ENCODE data around the gene CD19. TPM values are rescaled to one million over a fixed set of nuclear protein-coding genes. Genes with fewer than 3 reads are reported as not detected.

CD19 gene
- total RNA-seq, 6 donors from 2014 or later = 0.46 to 1.4 (median 0.89) TPM; not detected in 1

DNA sequence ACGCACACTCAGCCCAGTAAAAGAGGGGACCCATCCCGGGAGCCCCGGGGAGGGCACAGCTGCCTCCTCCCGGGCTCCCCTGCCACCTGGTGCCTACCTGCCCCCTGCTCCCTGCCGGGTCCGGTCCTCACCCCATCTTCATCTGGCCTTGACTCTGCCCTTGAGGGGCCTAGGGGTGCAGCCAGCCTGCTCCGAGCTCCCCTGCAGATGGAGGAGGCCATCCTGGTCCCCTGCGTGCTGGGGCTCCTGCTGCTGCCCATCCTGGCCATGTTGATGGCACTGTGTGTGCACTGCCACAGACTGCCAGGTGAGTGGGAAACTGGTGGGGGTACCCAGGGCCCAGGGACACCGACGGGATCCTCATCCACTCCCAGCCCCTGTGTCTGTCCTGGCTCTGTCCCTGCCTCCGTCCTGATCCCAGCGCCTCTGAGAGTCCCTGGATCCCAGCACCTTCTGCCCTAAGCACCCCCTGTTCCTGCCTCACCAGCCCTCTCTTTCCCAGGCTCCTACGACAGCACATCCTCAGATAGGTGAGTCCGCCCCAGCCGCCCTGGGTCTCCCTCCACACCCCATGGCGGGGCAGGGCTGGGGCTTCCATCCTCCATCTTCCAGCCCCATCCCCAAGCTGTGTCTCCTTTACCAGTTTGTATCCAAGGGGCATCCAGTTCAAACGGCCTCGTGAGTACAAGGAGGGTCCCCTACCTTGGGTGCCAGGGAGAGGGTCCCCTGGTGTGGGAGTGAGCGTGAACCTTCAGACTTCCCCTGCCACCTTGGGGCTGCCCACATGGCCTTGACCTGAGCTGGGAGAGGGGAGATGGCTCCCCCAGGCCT, 53.7 kb downstream of the CD19 start:
- Histone ChIP-seq H3K4me1 (peaks cover 0 to 9% (median 5%) of the 10 kb centered on the region in 4 donors), H3K36me3 (peaks cover 0 to 96% (median 69%) of the 10 kb centered on the region in 4 donors), H3K4me3 (peak overlapping the region in 3 of 4 donors; percentile 37 to 47 (median 43)), H3K9me3 (peaks cover 0 to 11% (median 1%) of the 10 kb centered on the region in 4 donors), H3K27me3 (no peaks in the 10 kb centered on the region), H3K27ac (peak overlapping the region in 2 of 4 donors; percentile 37 to 73)
- TF ChIP-seq POLR2A (IDR thresholded peaks at IDR 0.05) (no peak), POLR2AphosphoS5 (IDR thresholded peaks at IDR 0.05) (no peak), EP300 (IDR thresholded peaks at IDR 0.05) (no peak)
- TF ChIP-seq, protein P1, sequence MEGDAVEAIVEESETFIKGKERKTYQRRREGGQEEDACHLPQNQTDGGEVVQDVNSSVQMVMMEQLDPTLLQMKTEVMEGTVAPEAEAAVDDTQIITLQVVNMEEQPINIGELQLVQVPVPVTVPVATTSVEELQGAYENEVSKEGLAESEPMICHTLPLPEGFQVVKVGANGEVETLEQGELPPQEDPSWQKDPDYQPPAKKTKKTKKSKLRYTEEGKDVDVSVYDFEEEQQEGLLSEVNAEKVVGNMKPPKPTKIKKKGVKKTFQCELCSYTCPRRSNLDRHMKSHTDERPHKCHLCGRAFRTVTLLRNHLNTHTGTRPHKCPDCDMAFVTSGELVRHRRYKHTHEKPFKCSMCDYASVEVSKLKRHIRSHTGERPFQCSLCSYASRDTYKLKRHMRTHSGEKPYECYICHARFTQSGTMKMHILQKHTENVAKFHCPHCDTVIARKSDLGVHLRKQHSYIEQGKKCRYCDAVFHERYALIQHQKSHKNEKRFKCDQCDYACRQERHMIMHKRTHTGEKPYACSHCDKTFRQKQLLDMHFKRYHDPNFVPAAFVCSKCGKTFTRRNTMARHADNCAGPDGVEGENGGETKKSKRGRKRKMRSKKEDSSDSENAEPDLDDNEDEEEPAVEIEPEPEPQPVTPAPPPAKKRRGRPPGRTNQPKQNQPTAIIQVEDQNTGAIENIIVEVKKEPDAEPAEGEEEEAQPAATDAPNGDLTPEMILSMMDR (IDR thresholded peaks at IDR 0.05) = no peak
- DNase-seq (peak in 1 of 2 donors; percentile 66), ATAC-seq (ENCODE audit: low FRiP score in 2 of 2) (peak in 1 of 2 donors; percentile 12)
- WGBS, 2 donors = 82 to 86% methylated on average over 11 to 15 of the region's 19 CpGs

DNA sequence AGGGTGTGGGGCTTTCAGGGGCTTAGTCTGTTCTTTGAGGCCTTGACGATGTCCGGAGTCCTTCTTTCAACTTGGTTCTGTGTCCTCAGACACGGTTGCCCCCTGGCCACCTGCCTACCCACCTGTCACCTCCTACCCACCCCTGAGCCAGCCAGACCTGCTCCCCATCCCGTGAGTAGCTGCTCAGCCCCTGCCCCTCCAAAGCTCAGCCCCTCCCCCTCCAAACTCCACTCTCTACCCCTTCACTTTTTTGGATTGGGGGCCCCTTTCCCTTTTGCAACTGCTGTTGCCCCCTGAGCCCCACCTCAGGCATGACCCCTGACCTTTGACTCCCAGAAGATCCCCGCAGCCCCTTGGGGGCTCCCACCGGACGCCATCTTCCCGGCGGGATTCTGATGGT, 54.3 kb downstream of the CD19 start:
- H3K4me3 ChIP-seq = peak overlapping the region in 3 of 4 donors; percentile 37 to 47 (median 43)
- WGBS, 2 donors = 86 to 96% methylated on average over 9 of the region's 9 CpGs
- H3K36me3 ChIP-seq = peaks cover 0 to 89% (median 64%) of the 10 kb centered on the region in 4 donors
- peak overlapping the region in 2 of 4 donors; percentile 37 to 73 for H3K27ac ChIP-seq
- no peak for ATAC-seq (ENCODE audit: low FRiP score in 2 of 2)
- peaks cover 0 to 9% (median 5%) of the 10 kb centered on the region in 4 donors for H3K4me1 ChIP-seq
- TF ChIP-seq, protein P1 (IDR thresholded peaks at IDR 0.05) = no peak
- TF ChIP-seq POLR2AphosphoS5 (IDR thresholded peaks at IDR 0.05) (no peak), EP300 (IDR thresholded peaks at IDR 0.05) (no peak), POLR2A (IDR thresholded peaks at IDR 0.05) (no peak)
- no peak for DNase-seq
- H3K27me3 ChIP-seq = no peaks in the 10 kb centered on the region
- H3K9me3 ChIP-seq = peaks cover 0 to 11% (median 1%) of the 10 kb centered on the region in 4 donors

DNA sequence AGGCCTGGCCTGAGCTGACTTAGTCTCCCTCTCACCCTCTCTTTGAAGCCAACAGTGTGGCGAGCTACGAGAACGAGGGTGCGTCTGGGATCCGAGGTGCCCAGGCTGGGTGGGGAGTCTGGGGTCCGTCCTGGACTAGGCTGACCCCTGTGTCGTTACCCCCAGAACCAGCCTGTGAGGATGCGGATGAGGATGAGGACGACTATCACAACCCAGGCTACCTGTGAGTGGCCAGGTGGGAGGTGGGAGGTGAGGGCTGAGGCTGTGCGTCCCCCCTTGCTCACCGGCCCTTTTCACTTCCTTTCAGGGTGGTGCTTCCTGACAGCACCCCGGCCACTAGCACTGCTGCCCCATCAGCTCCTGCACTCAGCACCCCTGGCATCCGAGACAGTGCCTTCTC, 54.7 kb downstream of the CD19 start:
- ATAC-seq (ENCODE audit: low FRiP score in 2 of 2) = no peak
- no peak for DNase-seq
- H3K27ac ChIP-seq = peak overlapping the region in 2 of 4 donors; percentile 37 to 73
- 87 to 94% methylated on average over 12 to 13 of the region's 13 CpGs for WGBS, 2 donors
- H3K27me3 ChIP-seq = no peaks in the 10 kb centered on the region
- peaks cover 0 to 9% (median under 1%) of the 10 kb centered on the region in 4 donors for H3K9me3 ChIP-seq
- peaks cover 0 to 9% (median 5%) of the 10 kb centered on the region in 4 donors for H3K4me1 ChIP-seq
- H3K36me3 ChIP-seq = peaks cover 0 to 85% (median 59%) of the 10 kb centered on the region in 4 donors
- TF ChIP-seq, protein P1 (IDR thresholded peaks at IDR 0.05) = no peak
- TF ChIP-seq POLR2A (IDR thresholded peaks at IDR 0.05) = no peak
- no peak for TF ChIP-seq POLR2AphosphoS5 (IDR thresholded peaks at IDR 0.05)
- TF ChIP-seq EP300 (IDR thresholded peaks at IDR 0.05) = no peak
- peak overlapping the region in 3 of 4 donors; percentile 37 to 47 (median 43) for H3K4me3 ChIP-seq

DNA sequence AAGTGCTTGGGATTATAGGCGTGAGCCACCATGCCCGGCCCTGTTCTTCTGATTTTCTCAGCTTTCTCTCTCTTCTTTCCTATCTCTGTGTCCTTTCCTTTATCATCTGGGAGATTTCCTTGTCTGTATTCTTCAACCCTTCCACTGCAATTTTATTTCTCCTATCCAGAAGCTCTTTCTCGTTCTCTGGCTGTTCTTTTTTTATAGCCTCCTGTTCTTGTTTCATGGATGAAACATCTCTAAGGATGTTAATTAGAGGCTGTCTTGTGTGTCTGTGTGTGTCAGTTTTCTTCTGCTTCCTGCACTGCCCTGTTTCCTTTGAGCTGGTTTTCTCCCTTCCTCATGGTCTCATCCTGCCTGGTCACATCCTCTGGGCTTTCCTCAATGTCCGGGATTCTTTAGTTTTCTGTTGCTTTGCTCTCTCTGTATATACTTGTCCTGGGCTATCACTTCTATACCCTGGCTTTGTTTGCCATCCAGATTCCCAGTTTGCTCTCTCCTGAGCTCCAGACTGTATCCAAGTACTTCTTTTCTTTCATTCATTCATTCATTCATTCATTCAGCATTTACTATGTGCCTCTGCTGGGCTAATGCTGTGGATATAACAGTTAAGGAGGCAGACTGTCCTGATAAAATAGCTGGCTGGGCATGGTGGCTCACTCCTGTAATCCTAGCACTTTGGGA, 55.5 kb downstream of the CD19 start:
- no peak for ATAC-seq (ENCODE audit: low FRiP score in 2 of 2)
- H3K9me3 ChIP-seq = peaks cover 0 to 7% (median 0%) of the 10 kb centered on the region in 4 donors
- peaks cover 0 to 77% (median 51%) of the 10 kb centered on the region in 4 donors for H3K36me3 ChIP-seq
- WGBS, 2 donors = 89 to 95% methylated on average over 4 of the region's 4 CpGs
- no peaks in the 10 kb centered on the region for H3K27me3 ChIP-seq
- TF ChIP-seq EP300 (IDR thresholded peaks at IDR 0.05) (no peak), POLR2AphosphoS5 (IDR thresholded peaks at IDR 0.05) (no peak), POLR2A (IDR thresholded peaks at IDR 0.05) (no peak)
- TF ChIP-seq, protein P1 (IDR thresholded peaks at IDR 0.05) = no peak
- no peak overlapping the region for H3K4me3 ChIP-seq
- H3K27ac ChIP-seq = no peak overlapping the region
- DNase-seq = no peak
- H3K4me1 ChIP-seq = peaks cover 0 to 9% (median 5%) of the 10 kb centered on the region in 4 donors

Other genes starting within 250 kb of the CD19 start
- gene EIF3C, start 220.5 kb upstream of the CD19 start, total RNA-seq = 100 to 1,000 TPM; 218 to 799 (median 446) TPM
- gene NPIPB9, start 180.2 kb upstream of the CD19 start, total RNA-seq = 10 to 100 TPM in 2 of 6 donors, 1 to 10 TPM in 3, not detected in 1; 1.1 to 15.7 (median 4.7) TPM
- 100 to 1,000 TPM in 4 of 6 donors, 10 to 100 TPM in 2; 90.9 to 291 (median 128) TPM for gene ATXN2L, start 109.0 kb upstream of the CD19 start, total RNA-seq
- 100 to 1,000 TPM in 4 of 6 donors, 10 to 100 TPM in 2; 87.7 to 143 (median 118) TPM for gene TUFM, start 85.6 kb upstream of the CD19 start, total RNA-seq
- gene SH2B1, start 68.1 kb upstream of the CD19 start, total RNA-seq = 100 to 1,000 TPM in 1 of 6 donors, 10 to 100 TPM in 5; 19.5 to 115 (median 54.1) TPM
- 1 to 10 TPM in 1 of 6 donors, under 1 TPM in 5; 0.15 to 4.2 (median 0.57) TPM for gene ATP2A1, start 53.5 kb upstream of the CD19 start, total RNA-seq
- gene RABEP2, start 6.7 kb upstream of the CD19 start, total RNA-seq = 100 to 1,000 TPM in 1 of 6 donors, 10 to 100 TPM in 5; 25.6 to 115 (median 33.0) TPM
- gene NFATC2IP, start 19.0 kb downstream of the CD19 start, total RNA-seq = 10 to 100 TPM; 24.6 to 62.9 (median 34.9) TPM
- gene SPNS1, start 42.8 kb downstream of the CD19 start, total RNA-seq = 10 to 100 TPM; 23.4 to 84.7 (median 68.7) TPM
- gene LAT, start 53.1 kb downstream of the CD19 start, total RNA-seq = 10 to 100 TPM in 4 of 6 donors, 1 to 10 TPM in 2; 3.5 to 70.2 (median 17.5) TPM

Data from upper lobe of left lung (tissue), 6 donors.